ENCODE results near the gene FADS6.

DNA sequence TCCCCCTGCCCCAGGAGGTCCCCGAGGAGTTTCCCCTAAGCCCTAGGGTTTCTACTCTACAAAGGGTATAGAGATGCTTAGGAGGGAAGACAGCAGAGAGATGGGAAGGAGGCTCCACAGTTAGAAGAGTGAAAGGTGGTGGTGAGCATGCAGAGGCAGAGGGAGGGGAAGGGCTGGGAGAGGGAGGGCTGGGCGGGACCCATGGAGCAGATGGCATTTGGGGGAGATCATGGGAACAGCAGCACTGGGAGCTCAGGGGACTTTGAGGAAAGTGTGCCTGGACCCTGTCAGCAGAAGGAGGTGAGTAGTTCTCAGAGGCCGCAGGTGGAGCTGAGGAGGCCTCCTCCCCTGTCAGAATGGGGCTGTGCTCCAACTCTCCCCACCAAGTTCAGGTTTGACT lies 41.6 kb upstream of the FADS6 start:
- no peak for TF ChIP-seq CTCF (IDR thresholded peaks at IDR 0.05; ENCODE audit: low read depth, low read length)
- no peak for TF ChIP-seq EZH2phosphoT487 (IDR thresholded peaks at IDR 0.05; ENCODE audit: low read depth)
